ENCODE data around the gene PRR33.
"Not testable (repeated sequence)": the region's sequence is repeated elsewhere in the genome, so short reads cannot be mapped to it uniquely, and the experiment has no call there.

PRR33 gene

DNA sequence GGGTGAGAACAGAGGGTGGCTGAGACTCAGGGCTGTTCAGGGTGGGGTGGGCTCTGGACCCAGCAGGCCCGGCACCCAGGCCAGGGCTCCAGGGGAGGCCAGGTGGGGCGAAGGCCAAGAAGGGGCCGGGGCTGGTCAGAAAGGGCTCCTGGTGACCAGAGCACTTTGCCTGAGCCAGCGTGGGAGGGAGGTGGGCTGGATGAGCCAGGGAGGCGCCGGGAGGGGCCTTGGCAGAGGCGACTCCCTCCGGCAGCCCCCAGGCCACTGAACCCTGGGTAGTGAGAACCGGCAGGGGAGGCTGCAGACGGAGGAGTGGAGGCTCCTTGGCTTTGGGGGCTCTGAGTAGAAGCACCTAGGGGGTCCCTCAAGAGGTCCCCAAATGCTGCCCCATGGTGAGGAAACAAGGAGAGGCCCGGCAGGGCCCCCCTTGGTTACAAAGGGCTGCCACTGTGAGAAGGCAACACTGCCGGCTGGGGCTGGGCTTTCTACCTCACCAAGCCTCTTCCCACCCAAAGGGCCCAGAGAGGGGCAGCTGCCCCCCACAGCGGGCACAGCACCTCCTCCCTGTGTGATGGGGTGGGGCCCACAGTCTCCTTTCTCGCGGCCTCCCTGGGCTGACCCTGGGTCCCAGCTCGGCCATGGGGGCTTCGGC, 17.1 kb downstream of the PRR33 start:
- not testable (repeated sequence) for DNase-seq

DNA sequence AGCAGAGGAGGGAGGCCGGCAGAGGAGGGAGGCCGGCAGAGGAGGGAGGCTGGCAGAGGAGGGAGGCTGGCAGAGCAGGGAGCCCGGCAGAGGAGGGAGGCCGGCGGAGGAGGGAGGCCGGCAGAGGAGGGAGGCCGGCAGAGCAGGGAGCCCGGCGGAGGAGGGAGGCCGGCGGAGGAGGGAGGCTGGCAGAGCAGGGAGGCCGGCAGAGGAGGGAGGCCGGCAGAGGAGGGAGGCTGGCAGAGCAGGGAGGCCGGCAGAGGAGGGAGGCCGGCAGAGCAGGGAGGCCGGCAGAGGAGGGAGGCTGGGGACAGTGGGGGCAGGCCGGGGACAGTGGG, 17.9 kb downstream of the PRR33 start:
- DNase-seq = not testable (repeated sequence)

DNA sequence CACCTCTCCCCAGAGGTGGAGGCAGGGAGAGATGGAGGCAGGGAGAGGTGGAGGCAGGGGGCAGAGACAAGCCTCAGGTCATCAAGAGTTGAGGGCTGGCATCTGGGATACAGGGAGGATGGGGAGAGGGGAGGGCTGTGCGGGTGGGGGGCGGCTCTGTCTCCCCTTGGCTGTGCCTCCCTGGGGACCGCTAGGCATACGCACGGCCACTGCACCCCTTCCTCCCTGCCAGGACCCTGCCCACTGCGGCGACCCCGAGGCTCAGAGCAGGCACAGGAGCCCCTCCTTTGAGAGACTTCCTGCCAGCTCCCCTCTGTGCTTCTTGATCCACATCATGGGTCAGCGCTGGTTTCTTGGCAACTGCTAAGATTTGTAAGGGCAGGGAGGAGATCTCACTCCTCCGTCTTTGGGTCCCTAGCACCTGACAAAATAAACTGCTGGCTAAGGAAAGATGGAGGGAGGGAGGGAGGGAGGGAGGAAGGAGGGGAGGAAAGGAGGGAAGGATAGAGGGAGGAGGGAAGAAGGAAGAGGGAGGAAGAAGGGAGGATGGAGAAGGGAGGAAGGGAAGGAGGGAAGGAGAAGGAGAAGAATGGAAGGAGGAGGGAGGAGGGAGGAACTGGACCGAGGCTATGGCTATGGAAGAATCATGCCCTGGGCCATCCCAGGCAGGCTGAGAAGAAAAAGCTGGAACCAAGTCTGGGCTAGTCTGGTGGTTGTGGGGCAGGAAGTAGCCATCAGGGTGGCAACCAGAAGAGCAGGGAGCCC, 18.5 kb downstream of the PRR33 start:
- DNase-seq = peak; percentile 73

DNA sequence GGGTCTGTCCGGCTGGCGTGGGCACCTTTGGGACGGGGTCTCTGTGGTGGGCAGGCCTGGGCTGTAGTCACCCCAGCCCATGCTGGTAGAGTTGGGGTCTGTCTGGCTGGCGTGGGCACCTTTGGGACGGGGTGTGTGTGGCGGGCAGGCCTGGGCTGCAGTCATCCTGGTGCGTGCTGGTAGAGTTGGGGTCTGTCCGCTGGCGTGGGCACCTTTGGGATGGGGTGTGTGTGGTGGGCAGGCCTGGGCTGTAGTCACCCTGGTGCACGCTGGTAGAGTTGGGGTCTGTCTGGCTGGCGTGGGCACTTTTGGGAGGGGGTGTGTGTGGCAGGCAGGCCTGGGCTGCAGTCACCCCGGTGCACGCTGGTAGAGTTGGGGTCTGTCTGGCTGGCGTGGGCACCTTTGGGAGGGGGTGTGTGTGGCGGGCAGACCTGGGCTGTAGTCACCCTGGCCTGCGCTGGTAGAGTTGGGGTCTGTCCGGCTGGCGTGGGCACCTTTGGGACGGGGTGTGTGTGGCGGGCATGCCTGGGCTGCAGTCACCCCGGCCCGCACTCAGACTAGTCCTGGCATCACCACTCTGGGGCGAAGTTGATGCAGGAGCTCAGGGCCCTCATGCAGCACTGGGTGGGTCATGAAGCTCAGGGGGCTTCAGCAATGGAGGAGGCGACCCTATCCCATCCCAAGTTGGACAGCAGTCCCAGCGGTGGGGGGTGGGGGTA, 19.3 kb downstream of the PRR33 start:
- DNase-seq = no peak

DNA sequence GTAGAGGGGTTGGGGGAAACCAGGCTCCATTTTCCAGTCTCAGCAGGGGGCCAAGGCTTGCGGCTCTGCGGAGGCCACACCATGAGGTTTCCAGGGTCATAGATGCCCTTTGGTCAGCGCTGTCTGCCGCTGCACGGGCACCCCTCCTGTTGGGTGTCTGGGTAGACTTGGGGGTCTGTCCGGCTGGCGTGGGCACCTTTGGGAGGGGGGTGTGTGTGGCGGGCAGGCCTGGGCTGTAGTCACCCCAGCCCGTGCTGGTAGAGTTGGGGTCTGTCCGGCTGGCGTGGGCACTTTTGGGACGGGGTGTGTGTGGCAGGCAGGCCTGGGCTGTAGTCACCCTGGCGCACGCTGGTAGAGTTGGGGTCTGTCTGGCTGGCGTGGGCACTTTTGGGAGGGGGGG, 20.2 kb downstream of the PRR33 start:
- no peak for DNase-seq

DNA sequence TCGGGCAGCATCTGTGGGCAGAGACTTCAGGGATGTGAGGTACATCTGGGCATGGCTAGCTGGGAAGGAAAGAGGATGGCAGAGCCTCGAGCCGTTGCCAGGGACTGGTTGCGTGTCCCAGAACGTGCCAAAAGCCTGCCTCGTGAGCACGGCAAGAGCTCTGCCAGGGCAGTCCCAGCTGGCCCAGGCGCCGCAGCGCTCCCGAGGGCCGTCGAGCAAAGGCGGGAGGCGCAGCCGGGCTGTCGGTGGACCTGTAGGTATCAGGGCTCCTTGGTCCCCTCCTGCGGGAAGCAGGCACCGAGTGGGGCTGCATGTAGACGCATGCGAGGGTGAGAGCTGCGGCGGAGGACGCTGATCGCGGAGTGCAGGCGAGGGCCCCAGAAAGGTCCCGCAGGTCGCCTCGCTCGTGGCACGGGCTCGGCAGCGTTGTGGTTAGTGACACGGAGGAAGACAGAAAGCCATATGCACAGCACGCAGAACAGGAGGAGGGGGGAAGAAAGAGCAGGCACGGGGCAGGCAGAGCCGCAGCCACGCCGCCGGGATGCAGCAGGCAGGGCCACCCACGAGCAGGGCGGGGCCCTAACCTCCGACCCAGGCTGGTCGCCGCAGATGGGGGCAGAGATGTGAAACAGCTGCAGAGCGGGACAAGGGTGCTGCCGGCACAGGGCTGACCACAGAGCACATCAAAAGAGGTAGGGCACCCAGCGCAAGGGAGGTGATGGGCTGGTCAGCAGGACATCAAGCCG, 20.8 kb downstream of the PRR33 start:
- peak; percentile 31 for DNase-seq

DNA sequence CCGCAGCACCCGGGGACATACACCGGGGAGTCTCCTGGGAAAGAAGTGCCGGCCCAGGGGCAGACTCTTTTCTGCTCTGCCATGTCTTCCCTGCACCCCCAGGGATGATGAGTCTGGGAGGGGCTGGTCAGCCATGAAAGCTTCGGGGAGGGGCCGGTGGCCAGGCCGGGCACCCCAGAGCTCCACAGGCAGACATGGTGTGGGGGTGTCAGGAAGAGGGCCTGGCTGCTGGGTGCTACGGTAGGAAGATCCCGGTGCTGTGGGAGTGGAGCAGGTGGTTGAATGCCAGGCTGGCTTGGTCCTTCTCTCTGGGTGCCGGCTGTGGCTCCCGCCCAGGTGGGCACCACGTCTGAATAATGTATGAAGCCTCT, 21.4 kb downstream of the PRR33 start:
- DNase-seq = no peak

DNA sequence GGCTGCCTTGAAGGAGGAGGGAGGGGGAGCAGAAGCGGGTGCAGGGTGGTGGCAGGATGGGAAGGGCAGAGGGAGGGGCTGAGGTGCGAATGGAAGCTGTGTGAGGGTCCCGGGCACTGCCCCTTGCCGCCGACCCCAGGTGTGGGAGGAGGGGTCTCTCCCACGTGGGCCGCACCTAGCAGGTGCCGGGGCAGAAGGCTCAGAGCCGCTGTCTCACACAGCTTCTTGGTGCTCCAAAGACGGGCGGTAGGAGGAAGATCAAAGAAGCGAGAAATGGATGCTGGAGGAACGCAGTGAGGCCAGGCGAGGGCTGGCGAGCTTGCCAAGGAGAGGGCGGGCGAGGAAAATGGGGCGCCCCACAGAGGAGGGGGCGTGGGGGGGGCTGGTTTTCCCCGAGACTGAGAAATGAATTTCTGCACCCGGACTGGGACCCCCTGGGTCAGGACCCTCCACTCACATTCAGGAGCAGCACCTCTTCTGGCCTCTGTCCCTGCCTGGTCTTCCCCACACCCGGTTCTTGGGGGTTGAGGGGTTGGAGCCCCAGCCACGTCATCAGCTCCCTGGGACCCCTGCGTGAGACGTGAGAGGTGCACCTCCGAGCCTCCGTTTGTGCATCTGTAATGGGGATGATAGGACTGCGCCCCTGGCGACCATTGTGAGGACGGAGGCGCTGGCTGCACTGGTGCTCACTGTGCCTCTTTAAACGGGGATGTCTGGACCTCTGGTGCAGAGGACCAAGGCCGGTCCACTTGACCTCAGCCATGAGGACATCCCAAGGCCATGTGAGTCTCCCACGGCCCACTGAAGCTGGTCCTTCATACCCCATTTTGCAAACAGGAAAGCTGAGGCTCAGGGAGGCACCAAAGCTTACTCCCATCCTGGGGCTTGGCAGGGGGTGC, 22.0 kb downstream of the PRR33 start:
- no peak for DNase-seq

DNA sequence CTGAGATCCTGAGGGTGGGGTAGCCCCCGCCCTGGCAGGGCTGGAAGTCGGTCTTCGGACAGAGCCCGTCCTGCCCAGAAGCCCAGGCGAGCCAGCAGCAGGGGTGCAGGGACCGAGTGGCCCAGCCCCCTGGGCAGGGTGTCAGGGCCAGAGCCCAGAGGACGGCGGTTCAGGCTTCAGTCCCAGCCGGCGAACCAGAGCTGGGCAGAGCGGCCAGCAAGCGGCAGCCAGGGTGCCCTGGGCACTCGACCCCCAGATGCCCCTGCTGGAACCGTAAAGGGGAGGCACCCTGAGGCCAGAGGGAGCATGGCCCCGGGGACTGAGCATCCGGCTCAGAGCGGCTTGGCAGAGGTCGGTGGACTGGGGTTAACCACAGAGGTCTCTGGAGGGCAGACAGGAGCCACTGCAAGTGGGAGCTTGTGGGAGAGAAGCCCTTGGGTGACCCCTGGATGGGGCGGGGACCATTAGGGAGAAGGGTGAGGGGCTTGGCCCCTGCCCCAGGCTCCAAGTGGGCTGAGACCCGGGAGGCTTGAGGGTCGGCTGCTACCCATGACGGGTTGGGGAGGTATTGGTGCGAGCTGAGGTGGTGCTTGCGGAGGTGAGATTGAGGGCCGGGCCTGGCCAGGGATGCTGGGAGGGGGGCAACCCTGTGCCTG, 22.9 kb downstream of the PRR33 start:
- no peak for DNase-seq

DNA sequence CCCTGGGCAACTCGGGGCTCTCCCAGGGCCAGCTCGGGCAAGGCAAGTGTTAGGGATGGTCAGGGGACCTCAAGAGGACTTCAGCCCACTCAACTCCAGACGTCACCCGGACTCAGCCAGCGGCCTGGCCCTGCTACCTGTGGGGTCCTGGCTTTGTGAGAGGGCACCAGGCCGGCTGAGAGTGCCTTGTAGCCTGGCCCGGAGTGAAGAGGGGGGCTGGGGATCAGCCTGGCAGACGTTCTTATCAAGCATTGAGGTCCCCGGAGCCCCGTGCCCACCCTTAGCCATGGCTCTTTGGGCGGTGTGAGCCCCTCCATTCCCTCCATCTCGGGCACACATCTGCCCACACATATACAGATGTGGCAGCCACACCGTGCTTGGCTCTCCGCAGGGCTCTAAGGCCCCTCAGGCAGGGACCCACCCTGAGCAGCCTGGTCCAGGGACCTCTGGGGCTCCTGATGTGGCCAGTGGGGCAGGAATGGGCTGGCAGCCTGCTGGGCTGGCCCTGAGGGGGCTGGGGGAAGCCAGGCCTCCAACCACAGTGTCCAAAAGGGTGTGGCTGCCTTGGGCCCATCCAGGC, 23.5 kb downstream of the PRR33 start:
- DNase-seq = no peak

DNA sequence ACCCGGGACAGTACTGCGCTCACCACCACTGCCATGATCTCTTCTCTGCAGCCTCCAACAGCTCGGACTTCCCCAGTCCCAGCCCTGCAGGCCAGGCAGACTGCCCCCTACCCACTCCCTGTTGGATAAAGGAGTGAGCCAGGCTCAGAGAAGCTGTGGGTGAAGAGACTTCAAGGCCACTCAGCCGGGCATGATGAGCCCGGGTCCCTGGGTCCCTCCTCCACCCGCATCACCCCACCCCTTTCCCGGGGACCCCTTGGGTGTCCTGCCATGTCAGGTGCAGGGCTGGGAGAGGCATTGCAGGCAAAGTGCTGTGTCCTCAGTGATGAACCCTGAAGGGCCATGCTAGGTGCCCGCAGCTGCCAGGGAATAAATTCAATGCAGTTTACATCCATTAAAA, 24.3 kb downstream of the PRR33 start:
- DNase-seq = no peak

DNA sequence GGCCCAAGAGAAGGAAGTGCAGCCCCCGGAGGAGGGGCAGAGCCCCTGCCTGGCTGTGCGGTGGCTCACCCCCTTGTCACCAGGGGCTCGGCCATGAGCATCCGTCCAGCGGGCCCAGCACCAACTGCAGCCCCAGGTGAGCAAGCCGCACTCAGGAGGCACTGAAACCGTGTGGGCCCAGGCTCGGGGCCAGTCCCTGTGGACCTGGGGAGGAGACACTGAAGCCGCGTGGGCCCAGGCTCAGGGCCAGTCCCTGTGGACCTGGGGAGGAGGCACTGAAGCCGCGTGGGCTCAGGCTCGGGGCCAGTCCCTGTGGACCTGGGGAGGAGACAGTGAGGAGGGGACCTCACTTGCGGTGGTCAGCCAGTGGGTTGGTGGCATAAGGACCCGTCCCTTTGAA, 24.9 kb downstream of the PRR33 start:
- DNase-seq = no peak

DNA sequence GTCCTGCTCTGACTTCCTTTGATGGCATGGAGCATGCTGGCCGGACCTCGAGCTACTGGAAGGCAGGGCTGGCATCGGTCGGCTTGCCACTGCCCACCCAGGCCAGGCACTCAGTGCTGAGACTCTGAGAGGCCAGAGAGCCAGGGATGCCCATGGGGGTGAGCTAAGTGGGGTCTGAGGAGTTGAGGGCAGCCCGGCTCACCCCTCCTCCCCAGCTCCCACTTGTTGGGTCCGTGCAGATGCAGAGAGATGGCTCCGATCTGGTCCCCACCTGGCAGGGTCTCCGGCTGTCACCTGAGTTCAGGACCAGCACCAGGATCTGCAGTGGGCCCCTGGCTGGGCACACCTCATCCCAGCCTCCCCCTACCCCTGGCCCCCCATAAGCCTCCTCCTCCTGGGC, 25.5 kb downstream of the PRR33 start:
- DNase-seq = no peak

DNA sequence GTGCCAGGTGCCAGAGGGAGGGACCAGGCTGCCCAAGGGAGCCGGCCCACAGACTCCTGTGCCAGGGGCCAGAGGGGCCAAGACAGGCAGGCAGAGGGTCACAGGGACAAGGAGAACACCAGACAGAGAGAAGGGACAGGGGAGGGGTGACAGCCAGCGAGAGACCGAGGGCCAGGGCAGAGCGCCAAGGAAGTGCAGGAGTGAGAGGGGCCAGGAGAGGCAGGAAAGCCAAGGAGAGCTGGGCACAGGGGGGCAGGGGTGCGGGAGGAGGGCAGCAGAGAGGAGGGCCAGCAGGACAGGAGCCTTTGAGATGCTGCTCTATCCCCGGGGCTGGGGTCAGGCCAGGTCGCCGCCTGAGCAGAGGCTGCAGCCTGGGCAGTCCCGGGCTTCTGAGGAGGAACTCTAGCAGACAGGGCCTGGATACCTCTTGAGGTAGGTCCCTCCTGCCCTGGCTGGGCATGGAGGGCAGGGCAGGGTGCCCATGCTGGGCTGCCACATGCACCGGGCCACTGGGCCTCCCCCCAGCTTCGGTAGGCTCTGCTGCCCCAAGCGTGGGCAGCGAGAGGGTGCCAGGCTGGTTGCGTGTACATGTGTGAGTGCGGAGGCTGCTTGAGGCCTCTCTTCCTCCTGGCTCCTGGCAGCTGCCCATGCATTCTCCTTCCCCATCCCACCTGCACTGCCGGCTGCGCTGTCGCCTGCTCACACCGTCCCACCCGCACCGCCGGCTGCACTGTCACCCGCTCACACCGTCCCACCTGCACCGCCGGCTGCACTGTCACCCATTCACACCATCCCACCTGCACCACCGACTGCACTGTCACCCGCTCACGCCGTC, 26.6 kb downstream of the PRR33 start:
- DNase-seq = peak; percentile 38

DNA sequence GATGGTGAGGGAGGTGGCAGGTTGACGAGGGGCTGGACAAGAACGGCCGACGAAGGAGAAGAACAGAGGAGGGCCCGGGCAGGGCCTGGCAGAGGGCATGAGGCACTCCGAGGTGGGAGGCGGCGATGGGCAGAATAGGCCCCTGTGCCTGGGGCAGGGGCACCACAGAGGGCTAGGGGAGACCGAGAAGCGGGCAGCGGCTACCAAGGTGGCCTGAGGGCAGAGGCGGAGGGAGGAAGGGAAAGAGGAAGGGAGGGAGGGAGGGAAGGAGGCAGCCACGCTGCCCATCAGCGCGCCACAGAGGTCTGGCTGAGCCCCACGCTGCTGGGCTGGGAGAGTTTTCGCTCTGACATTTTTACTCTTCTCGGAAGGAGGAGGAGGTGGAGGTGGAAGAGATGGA, 27.5 kb downstream of the PRR33 start:
- DNase-seq = peak; percentile 42

DNA sequence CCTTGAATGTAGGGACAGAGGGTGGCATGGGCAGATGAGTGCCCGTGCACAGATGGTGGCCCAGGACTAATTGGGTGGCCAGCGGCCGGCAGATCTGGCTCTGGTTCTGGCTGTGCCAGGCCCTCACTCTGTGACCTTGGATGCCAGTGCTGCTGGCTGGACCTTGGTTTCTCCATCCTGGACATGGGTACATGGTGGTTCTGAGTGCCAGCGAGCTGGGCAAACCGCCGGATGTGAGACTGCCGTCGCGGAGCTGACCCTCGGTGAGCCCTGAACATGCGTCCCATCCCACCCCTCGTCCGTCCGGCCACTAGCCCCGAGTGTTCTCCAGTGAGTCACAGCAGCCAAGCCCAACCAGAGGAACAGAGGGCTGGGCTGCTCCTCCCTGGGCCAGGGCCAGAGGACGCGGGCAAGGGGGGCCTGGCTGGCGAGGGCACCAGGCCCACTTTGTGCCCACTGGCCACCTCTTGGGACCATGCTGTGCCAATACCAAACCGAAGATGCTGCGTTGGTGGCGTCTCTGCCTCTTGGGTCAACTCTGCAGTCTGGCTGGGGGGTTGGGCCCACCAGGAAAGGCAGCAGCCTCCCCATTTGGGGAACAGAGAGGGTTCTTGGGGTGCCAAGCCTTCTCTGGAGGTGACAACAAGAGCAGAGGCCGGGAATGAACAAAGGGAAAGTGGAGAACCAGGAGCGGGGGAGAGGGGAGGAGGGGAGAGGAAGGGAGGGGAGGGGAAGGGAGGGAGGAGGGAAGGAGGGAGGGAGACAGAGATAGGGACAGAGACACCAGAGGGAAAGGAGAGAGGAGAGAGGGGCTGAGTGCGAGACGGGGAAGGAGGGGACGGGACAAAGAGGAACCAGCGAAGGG, 28.1 kb downstream of the PRR33 start:
- DNase-seq = peak; percentile 71

DNA sequence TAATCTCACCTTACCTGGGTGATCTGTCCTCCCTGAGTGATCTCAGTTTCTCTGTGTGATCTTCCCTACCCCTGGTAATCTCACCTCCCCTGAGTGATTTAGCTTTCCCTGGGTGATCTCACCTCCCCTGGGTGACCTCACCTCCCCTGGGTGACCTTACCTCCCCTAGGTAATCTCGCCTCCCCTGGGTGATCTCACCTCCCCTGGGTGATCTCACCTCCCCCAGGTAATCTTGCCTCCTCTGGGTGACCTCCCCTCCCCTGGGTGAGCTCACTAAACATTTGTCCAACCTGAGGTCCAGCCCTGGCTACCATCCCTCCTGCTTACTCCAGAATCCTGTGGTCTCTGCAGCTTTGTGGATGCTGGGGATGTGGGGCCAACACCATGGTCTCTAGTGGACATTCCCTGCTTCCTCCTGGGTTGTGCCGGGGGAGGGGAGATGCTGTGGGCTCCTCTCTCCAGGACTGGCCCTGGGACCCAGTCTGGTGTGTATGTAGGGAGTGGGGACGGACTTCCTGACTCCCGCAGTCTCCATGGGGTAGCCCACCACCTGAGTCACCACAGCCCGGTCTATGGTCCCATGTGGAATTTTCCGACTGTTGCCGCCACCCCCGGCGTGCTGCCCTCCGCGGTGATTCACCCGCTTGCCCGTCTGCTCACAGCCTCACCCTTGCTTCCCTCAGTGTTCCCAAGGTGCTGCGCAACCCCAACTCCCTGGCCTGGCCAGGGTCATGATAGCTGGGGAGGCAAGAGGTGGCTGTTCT, 28.9 kb downstream of the PRR33 start:
- no peak for DNase-seq

All from eye (tissue), 1 donor.